ENCODE data around the gene ATP2B2.

ATP2B2 gene

DNA sequence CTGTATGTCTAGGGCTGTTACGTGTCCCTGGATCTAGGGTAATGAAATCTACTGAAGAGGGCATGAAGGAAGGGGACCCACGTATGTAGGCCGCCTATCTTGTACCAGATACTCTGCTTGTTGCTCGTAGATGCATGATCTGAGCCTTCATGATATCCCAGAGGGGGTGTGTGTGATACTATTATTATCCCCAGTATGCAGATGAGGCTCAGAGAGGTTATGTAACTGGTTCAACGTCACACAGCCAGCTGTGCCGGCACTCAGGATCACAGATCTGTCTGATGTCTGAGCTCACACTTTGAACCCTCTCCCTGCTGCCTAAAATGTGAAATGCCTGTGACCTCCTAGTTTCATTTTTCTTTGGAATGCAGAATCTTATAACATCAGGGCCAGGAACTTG lies 148.3 kb downstream of the ATP2B2 start:
- DNase-seq = no peak

DNA sequence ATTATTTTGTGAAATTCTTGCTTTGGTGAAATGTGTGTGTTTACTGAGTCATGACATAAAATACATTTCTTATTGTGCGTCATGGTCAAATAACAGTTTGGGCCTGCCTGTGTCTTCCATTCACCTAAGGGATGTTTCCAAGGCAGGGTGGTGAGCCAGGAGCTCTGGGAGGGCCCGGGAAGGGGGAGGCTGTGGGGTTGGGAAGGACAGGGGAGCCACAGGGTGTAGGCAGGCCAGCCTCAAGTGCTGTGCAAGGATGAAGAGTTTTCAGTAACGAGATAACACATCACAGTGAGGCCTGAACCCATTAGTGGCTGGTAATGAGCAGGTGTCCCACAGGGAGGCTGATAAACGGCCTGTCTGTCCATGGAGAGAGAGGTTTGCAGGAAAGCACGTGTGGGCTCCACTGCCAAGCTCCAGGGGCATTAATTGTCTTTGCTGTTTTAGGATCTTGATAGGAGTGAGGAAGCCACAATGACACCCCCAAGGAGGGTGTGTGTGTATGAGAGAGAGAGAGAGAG lies 148.9 kb downstream of the ATP2B2 start:
- no peak for DNase-seq

DNA sequence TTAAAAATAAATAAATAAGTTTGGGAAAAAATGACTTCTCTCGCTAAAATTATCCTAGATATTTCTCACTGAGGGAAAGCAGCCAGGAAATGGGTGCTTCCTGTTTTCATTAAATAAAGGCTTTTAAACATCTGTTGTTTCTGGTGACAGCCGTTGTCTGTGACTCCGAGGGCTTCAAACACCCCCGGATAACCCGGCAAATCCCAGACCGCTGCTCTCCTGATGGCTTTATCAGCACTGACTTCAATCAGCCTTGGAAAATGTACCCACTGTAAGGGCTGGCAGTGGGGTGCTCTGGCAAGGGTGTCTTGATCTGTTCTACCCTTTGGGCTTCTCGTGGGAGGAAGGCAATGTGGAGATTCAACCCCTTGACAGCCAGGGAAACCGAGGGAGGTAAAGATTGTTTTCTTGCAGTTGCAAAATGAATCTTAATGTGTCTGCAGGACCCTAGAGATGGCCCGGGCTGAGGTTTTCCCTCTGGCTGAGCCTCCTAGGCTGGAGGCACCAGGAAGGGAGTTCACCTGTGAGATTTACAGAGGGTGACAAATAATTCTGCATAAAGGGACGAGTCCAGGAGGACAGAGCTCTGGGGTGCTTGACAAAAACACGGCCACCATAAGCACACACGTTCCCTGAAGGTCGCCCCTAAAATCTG lies 150.9 kb downstream of the ATP2B2 start:
- no peak for DNase-seq

DNA sequence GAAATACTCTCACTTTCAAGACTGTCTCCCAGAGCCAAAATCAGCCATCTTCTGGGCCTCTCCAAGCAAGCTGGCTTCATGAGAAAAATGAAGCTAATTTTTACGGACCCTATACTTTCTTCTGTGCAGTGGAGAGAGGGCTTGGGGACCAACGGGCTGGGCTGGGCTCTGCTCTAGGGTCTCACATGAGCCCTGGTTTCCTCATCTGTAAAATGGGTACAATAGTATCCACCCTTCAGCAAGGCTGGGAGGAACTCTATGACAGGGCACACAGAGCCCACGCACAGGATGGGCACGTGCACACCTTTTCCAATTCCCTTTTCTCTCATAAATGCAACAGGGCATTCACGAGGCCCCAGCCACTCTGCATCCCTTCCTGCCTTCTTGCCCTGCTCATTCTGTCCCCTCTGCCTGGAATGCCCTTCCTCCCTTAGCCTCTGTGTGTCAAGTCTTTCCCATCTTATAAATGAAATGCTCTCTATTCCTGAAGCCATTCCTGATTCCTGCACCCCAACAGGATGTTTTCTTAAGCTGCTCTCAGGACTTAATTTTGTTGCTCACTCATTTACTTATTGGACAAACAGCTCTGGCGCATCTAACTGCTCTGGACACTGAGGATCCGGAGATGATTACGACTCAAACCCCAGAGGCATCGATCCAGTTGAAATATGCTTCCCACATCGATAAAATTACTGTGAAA lies 151.6 kb downstream of the ATP2B2 start:
- no peak for DNase-seq

DNA sequence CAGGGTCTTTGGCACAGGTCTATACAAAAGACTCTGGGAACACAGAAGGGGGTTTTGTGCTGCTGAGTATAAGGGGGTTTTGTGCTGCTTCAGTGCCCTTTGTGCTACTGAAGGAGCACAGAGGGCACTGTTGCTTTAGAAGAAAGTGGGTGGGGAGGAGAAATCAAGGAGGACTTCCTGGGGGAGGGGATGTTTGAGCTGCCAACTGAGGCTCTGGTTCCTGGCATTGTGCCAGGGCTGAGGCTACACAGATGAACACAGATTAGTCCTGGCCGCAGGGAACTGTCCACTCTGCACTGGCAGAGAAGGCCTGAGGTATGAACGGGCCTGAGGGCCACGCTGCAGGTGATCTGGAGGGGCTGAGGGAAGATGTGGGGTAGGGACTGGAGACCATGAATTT lies 152.2 kb downstream of the ATP2B2 start:
- no peak for DNase-seq

DNA sequence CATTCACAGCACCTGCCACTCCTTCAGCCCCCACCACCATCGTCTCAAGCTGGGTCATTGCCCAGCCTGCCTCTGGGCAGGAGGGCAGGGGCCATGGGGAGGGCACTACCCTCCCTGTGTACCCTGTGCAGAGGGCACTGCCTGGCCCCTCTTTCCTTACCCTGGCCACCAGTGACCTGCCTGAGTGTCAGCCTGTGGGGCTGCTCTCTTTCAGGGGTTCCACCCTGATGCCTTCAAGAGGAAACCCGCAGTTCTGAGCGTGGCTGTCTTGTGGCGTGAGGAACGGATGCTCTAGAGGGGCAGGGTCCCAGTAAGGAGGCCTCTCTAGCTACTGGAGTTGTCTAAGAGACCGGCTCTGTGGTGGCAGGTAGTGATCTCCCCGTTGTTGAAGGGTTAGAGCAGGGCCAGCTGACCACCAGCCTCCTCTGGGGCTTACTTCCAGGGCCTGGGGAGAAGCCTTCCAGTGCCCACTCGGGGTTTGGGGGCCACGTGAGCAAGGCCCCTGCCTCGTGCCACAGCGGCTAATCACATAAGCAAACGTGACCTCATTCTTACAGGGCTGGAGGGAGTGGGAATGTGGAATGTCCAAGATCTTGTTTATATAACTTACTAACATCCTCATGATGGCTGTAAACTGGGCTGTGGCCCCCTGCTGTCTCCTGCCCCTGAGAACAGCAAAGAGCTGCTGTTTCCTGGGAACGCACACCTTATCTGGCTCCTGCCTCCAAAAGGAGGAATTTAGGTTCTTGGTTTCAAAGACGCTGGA lies 153.1 kb downstream of the ATP2B2 start:
- no peak for DNase-seq

DNA sequence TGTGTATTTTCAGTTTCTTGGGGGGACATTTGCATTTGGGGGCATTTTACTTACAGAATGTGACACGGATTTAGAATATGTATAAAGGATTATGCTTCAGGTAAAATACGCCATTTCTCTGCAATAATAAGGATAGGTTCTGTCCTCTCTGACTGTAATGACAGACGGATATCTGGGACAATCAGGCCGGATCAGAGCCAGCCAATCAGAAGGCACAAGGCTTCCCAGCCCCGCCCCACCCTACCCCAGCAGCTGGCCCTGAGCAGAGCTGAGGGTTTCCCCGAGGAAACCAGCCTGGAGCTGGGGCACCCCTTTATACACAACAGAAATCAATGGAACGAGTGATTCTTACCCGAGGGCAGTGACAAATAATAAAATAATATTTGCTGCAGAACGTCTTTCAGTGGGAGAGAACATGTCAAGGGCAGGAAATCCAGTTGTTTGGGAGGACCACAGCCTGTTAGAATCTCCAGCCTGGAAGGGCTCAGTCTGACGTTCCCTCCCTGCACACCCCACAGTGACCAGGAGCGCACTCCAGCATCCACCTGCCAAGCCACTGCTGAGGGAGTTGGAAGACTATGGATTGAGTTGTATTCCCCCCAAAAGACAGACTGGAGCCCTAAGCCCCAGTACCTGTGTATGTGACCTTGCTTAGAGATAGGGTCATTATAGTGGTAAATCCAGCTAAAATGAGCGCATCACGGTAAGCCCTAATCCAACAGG lies 154.2 kb downstream of the ATP2B2 start:
- DNase-seq = no peak

DNA sequence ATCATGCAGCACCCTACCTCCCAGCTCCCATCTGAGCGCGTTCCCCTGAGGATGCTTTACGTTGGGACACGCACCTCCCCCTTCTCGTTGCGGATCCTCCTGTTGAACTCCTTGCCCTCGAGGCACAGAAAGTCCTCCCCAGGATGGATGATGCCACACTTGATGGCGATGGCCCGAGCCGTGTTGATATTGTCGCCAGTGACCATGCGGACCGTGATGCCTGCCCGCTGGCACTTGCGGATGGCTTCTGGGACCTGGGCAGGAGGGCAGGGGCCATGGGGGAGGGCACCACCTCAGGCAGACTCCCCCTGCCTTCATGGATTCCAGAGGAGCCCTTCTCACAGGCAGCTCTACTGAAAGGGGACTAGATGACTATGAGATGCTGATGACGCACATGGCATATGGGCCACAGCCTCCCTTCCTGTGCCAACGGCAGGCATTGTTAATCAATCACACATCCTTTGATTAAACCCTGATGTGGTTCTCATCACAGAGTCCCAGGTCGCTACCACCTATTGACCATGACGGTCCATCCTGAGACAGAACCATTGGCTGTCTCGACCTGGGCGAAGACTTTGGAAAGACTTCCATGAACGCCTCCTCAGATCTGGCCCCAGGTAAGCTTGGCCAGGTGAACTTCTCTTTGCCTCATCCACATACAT lies 154.9 kb downstream of the ATP2B2 start:
- DNase-seq = no peak

DNA sequence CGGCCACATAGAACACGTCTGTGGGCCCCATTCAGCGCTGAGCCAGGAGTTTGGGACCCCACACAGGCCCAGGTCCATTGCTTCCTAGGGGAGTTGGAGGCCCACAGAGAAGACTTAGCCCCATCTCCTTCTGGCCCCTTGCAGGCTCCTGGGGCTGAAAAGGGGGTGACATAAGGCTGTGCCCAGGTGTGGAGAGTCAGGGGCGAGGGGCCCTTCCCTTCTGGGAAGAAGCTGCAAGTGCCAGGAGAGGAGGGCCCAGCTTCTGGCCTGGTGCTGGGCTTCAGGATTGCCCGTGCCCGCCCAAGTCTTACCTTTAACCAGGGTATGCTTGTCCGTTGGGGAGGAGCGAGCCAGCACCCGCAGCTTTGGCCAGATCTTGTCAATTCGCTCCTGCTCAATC lies 155.6 kb downstream of the ATP2B2 start:
- no peak for DNase-seq

DNA sequence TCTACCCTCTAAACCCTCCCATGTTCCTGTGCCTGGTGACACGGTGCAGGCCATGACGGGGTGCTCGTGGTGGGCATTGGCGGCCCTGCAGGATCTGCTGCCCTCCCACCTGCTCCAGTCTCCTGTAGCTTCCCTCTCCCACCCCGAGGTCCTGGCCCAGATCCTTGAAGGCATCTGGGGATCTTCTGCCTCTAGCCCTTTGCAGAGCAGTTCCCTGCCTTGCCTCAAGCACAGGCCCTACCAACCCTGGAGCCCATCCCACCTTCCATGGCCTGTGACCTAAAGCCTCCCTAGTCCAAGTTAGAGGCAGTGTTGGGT lies 157.0 kb downstream of the ATP2B2 start:
- DNase-seq = no peak

DNA sequence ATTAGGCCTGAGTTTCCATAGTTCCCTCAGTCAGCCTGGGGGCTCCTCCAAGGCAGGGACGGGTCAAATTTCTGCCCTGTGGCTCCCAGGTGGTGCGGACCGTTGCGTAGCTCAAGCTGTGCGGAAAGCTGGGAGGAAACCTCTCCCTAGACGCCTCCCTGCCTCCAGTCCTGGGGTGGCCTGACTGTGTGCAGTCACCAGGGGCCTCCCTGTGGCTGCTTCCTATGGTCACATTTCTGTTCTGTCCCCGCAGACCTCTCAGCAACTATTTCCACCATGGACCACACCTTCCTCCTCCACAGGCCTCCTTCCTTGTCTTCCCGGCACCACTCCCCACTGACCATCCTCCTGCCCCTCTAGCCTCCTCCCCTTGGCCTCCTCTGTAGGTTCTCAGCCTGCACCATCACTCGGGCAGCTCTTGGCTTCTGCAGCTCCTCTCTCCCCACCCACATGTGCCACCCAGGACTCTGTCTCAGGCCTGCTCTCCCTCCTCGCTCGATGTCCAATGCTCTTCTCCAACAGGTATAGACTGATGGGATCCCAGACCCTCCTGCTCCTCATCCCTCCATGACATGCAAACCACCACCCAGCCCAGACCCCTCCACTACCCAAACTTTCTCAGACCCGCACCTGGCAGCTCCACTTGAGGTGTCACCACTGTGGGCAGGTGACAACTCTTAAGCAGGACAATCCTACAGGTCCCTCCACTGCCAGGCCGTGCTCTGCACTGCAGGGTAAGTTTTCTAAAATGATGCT lies 157.6 kb downstream of the ATP2B2 start:
- no peak for DNase-seq

DNA sequence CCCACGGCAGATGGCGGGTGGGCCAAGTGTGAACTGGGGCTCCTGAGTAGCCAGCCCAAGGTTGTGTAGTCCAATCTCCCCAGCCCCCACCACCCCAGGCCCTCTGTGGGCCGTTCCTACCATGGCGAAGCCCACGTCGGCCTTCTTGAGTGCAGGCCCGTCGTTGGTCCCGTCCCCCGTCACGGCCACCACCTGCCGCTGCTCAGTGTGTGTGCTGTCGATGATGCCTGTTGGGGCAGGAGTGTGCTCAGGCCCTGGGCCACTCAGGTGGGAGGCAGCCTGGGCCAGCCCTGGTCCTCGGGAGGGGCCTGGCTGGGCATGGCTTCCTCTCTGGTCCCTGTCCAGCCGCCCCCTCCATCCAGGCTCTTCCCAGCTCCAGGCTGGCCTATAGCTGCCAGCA lies 159.5 kb downstream of the ATP2B2 start:
- no peak for DNase-seq

DNA sequence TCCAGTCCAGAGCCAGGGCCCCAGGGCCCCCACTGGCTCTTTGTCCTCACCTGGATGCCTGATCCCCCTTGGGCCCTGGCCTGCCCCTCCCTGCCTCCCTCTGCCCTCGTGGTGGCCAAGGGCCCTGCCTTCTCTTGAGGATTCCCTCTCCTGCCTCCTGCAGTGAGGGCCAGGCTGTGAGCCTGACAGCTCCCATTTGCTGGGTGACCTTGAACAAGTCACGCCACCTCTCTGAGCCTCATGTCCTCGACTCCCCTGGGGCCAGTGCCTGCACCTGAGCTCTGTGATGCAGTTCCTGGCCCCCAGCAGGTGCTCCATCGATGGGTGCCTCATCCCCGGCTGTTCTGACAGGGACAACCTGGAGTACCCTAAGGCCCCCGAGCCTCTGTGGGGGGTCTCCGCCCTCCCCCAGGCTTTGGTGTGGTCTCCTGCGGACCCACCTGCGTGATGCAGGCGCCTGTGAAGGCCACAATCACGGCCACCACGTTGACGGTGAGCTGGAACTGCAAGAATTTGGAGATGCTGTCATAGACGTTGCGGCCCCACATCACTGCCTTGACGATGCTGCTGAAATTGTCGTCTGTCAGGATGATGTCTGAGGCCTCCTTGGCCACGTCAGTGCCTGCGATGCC lies 160.3 kb downstream of the ATP2B2 start:
- no peak for DNase-seq

DNA sequence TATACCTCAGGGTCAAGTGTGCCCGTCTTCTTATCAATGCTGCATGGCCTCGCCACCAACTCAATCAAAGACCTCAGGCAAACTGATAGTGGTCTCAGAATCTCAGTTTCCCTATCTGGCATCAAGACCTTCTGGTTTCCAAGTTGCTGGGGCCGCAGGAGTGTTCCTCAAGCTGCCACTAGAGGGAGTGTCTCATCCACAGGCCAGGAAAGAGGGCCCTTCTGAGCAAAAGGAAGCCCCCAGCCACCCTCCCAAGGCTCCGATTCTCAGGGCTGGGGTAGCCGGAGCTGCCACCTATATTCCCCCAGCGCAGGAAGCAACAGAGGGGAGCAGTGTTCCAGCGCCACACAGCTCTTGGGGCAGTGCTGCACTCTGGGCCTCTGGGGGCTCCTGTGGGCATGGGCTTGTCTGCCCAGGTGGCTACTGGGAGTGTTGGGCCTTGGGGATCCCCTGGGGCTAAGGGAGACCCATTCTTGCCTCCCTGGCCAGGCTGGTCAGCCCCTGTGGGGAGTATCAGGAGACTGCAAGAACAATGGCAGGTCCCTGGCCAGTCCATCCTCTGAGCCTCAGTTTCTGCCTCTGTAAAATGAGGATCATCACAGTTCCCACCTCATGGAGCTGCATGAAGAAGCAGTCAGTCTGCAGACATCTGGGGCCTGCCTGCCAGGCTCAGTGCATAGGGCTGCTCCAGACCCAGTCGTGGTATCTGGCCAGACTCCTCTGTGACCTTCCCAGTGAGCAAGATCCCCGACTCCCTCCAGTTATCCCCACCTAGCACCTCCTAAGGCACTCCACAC lies 161.0 kb downstream of the ATP2B2 start:
- DNase-seq = peak; percentile 62

DNA sequence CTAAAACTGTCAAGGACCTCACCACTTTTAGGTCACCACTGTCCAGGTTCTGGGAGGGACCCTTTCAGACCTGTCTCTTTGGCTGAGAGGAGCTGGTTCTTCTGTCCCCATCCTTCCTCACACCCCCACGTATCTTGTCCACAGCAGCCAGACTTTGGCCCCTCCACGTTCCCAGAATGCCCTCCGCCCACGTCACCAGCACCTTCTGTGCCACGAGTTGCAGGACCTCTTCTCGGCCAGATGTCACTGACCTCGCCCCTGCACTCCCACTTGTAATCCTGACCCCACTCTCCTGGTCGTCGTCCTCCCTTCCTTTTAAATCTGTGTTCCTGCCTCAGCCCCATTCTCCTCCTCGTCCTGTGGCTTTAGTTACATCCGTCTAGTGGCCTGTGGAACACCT lies 161.9 kb downstream of the ATP2B2 start:
- no peak for DNase-seq

DNA sequence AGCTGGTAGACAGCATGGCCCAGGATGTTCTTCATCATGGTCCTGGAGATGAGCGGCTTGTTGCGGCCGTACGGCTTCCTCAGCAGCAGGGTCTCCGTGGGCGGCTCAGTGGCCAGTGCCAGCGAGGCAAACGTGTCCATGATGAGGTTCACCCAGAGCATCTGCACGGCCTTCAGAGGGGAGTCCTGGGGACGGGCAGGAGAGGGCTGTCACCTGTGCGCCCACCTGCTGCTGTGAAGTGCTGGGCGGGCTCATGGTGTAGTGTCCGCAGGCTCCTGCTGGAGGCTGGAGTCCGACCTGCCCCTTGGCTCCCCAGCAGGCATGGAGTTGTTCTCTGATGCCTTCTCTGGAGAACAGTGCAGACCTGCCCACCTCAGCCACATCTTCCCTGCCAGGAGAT lies 162.6 kb downstream of the ATP2B2 start:
- no peak for DNase-seq

DNA sequence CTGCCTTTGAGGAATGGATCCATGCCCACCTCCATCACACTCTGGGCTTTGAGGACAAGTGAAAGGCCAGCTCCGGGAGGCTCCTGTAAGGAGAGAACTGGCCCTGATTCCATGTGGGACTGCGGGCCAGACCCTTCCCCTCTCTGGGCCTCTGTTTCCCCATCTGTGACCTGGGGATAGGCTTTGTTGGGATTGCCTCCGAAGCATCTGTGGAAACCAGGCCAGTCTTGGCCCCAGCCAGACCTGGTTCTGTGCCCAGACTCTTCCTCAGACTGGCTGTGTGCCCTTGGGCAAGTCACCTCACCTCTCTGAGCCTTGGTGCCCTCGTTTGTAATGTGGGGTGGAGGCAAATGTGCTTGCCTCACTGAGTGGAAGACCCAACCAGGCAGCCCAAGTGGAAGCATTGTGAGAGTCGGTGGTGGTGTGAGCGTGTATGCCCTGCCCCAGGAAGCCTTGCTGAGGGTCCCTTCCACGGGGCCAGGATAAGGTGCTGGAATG lies 163.4 kb downstream of the ATP2B2 start:
- no peak for DNase-seq

DNA sequence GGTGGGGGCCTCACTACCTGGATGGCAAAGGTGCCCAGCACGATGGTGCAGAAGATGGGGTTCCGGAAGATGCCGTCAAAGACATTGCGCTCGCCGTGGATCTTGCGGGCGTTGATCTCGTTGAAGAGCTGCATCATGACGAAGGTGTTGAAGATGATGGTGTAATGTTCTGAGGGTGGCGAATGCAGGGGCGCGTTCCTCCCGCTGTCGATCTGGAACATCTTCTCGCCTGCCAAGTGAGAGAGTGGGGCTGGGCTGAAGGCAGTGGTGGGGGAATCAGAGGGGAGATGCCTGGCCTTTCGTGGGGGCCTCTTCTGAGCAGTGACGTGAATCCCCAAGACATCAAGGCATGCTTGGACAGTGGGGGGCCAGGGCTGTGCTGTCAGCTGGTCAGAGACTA lies 164.9 kb downstream of the ATP2B2 start:
- no peak for DNase-seq

DNA sequence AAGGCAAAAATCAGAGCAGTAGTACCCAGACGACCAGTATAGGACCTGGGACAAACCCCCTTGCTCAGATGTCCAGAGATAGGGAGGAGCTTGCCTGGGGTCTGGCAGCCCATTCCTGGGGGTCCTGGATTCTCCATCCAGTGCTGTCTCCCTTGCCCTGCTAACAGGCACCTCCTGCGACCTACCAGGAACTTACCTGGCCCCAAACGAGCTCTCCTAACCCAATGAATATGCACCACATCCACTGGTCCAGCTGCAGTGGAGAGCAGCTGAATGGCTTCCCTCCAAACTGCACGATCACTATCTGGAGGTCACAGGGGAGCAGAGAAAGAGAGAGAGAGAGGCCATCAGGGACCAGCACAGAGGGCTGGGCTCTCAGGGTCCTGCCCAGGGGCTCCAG lies 165.3 kb downstream of the ATP2B2 start:
- DNase-seq = no peak

DNA sequence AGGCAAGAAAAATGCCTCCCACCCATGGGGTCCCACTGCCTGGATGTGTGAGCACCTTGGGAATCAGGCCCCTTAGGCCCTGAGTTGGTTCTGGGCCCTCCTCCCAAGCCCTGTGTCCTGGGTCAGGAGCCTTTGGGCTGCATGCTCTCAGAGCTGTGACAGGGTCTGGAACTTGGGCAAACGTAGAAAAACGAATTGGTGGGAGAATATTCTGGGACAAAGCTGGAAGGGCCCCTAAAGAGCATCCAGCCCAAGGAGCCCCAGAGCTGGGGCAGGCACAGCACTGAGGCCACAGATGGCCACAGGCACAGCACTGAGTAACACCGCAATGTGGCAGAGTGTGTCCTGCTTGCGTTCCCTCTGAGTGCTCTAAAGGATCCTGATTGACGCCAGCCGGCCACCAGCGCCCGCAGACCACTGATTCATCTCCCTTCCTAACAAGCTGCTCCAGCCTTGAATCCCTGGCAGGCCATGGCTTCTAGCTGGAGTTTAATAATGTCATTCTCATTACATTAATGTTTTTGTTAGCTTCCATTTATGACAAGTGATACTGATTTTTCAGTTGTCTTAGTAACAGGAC lies 165.9 kb downstream of the ATP2B2 start:
- DNase-seq = no peak

Measured in CD4-positive, alpha-beta T cell treated with Interleukin-21 for 1 hour (primary cell).